Measurements from ENCODE around the gene SLC25A21.

The SLC25A21 gene

GRCh38 chr14:36646664-36647416 is 525.6 kb downstream of the SLC25A21 start:
- no peaks in the 10 kb centered on the region for H3K36me3 Mint-ChIP-seq (ENCODE audit: low read depth)
- no peaks in the 10 kb centered on the region for H3K9me3 Mint-ChIP-seq
- peak overlapping the region; percentile 74 to 76 (median 75) for H3K4me3 Mint-ChIP-seq
- peak in 1 of 3 experiments; percentile 17 for TF ChIP-seq CTCF (IDR thresholded peaks at IDR 0.05; ENCODE audit: unreplicated experiment in 3 of 3)
- H3K4me1 Mint-ChIP-seq: peaks cover 14% of the 10 kb centered on the region
- no peak overlapping the region for H3K27ac Mint-ChIP-seq
- H3K27me3 Mint-ChIP-seq (ENCODE audit: low read depth): peaks cover 97% of the 10 kb centered on the region

- Mint-ChIP-seq H3K4me1 (no peaks in the 10 kb centered on the region), H3K9me3 (peaks cover 4% of the 10 kb centered on the region), H3K27ac (no peak overlapping the region), H3K4me3 (no peak overlapping the region), H3K27me3 (ENCODE audit: low read depth) (peaks cover 38% of the 10 kb centered on the region), H3K36me3 (ENCODE audit: low read depth) (no peaks in the 10 kb centered on the region)
- TF ChIP-seq CTCF (IDR thresholded peaks at IDR 0.05; ENCODE audit: unreplicated experiment in 3 of 3): no peak
Measured at GRCh38 chr14:36633580-36633979, 538.8 kb downstream of the SLC25A21 start.

Data from nephron (organoid).